ENCODE measurements around the gene PARL.

Gene PARL, protein sequence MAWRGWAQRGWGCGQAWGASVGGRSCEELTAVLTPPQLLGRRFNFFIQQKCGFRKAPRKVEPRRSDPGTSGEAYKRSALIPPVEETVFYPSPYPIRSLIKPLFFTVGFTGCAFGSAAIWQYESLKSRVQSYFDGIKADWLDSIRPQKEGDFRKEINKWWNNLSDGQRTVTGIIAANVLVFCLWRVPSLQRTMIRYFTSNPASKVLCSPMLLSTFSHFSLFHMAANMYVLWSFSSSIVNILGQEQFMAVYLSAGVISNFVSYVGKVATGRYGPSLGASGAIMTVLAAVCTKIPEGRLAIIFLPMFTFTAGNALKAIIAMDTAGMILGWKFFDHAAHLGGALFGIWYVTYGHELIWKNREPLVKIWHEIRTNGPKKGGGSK

DNA sequence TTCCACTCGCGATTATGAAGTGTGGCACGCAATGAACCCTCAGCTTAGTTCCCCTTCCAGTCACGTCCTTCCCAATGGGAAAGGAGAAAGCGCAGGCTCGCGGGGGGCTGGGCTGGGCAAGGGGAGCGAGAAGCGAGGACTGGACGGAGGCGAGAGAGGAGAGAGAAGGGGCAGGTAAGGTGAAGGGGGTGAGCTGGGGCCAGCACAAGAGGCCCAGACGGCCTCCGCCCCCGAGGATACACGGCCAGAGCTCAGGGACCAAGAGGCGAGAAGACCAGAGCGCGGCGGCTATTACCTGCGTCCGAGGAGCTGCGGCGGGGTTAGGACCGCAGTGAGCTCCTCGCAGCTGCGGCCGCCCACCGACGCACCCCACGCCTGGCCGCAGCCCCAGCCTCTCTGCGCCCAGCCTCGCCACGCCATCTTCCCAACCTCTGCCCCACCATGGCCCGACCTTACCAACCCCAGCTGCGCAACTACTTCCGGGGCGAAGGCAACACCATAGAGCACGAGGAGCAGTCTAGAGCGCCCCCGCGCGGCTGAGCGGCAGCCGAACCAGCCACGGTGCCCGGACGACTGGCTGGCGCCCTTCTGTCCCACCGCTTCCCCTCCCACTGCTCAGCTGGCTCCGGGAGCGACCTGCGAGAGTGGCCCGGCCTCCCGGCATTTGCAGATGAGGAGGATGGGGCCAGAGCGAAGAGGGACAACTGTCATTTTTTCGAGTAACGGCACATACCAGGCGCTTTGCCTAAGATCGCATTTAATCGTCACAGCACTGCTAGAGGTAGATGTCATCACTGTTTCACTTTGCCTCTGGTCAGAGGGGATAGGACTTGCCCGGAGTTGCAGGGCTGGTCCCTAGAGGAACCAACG lies at the start of gene PARL:
PARL (minus strand) TSS at position 454 of the 870 bp plus-strand sequence; CDS start at position 420, 34 bp downstream.
- TF ChIP-seq GATA2 (IDR thresholded peaks at IDR 0.05; ENCODE audit: low read depth, low read length), result no peak; the same call in 1 of the 2 replicates
- no peak for TF ChIP-seq GATA3 (IDR thresholded peaks at IDR 0.05; ENCODE audit: low read depth, low read length)

DNA sequence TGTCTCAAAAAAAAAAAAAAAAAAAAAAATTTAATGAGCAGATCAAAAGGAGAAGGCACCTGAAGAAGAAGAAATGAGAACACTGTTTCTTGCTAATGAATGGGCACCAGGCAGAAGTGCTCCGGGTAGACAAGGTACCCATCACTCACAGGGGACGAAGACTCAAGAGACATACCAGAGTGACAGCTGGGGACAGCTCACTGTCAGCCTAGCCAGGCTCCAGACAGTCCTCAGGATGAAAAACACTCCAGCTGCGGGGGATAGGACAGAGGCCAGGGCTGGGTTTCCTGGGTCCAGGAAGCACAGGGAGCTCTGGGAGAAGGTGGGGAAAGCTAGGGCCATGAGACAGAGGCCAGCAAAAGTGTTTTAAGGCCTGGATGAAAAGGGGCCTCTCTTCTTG lies 48.5 kb upstream of the PARL start:
- TF ChIP-seq GATA3 (IDR thresholded peaks at IDR 0.05; ENCODE audit: low read depth, low read length) (no peak), GATA2 (IDR thresholded peaks at IDR 0.05; ENCODE audit: low read depth, low read length) (no peak)

DNA sequence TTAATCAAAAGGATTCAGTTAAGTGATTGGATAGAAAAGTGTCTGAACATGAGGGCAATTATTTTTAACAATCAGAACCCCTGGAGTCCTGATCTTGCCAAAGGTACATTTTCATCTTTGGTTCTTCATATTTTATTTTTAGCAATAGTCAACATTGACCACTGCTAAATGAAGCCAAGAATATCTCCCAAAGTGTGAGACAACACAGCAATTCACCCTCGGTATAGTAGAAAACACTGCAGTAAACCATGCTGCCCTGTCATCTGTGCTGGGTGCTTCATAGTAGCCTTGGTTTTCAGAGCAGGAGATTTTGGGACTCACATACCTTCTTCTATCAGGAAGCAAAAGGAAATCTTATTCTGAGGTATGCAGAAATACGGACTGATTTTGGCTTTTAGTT lies 47.2 kb upstream of the PARL start:
- no peak for TF ChIP-seq GATA2 (IDR thresholded peaks at IDR 0.05; ENCODE audit: low read depth, low read length)

DNA sequence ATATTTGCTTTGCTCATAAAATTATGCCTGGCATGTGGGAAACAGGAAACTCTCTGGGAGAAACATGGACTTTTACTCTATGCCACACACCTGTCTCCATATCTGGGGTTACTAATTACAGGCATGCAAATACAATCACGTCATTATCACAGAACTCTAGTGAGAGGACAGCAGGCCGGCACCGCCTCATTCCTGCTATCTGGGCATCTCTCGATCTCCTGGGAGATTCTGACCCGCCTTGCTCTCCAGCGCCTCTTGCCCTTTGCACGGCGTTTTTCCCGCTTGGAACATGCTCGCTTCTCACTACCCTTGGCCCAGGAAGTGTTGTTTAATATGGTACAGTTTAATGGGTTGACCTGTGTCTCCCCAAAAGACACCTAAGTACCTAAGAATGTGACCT lies 45.4 kb upstream of the PARL start:
- no peak for TF ChIP-seq GATA3 (IDR thresholded peaks at IDR 0.05; ENCODE audit: low read depth, low read length)
- TF ChIP-seq GATA2 (IDR thresholded peaks at IDR 0.05; ENCODE audit: low read depth, low read length), result no peak

DNA sequence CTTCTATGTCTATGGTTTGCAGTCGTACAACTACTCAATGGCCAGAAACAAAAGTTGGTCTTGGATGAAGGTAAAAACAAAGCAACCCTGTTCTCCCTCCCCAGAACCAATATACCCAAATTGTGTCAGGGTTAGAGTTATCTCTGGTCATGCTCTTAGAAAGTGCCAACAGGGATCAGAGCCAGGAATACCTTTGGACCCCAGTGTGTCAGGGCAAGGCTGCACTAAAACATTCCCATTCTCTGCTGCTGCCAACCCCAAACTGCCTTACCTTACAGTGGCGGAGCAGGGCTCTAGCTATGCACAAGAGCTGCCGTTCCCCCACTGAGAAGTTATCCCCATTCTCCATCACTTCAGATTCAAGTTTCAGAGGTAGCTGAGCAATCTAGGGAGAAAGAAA lies 42.4 kb upstream of the PARL start:
- no peak for TF ChIP-seq GATA3 (IDR thresholded peaks at IDR 0.05; ENCODE audit: low read depth, low read length)
- TF ChIP-seq GATA2 (IDR thresholded peaks at IDR 0.05; ENCODE audit: low read depth, low read length), result no peak

DNA sequence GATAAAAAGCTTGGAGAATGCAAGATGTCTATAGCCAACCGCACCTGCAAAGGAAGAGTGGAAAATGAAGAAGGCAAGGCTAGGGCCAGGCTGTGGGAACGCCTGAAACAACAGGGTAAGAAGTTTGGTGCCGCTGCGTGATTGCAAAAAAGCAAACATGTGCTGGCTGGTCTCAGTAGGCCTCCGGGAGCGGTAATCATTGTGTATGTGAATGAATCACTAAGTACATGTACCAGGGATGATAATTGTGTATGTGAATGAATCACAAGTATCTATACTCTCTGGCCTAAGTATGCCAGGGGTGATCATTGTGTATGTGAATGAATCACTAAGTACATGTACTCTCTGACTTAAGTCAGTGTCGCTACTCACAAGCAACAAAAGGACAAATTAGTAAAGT lies 40.3 kb upstream of the PARL start:
- TF ChIP-seq GATA3 (IDR thresholded peaks at IDR 0.05; ENCODE audit: low read depth, low read length), result no peak

DNA sequence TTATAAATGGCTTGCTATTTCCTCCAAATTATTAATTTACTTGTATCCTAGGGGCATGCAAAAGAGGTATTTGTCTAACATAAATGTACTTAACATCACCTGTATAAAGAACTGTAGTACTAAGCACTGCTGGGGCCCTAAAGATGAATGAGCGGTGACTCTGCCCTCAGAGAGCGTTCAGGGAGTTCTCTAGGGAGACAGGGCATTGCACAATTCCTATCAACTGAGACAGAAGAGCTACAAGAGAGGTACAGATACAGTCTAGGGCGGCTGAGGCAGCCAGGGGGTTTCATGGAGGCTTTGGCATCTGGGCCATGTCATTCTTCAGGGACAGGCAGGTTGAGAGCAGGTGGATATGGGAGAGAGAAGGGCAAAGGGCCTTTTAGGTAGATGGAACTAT lies 39.9 kb upstream of the PARL start:
- TF ChIP-seq GATA2 (IDR thresholded peaks at IDR 0.05; ENCODE audit: low read depth, low read length) (no peak), GATA3 (IDR thresholded peaks at IDR 0.05; ENCODE audit: low read depth, low read length) (no peak)

DNA sequence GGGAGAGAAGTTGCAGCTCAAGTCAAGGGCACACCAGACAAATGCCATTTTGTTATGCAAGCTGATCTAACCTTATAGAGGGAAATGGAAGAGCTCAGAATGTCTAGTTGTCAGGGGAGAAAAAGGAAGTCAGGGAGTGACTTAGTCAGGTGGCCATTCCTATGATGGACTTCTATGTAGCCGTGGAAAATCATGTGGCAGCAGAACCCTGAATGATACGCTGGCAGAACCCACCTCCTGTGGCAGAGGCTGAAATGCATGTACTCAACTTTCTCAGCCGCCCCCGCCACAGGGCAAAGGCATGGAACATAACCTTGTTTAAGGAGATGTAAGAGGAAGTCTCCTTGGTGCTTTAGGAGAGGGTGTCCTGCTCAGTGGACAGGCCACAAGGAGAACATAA lies 37.7 kb upstream of the PARL start:
- TF ChIP-seq GATA2 (IDR thresholded peaks at IDR 0.05; ENCODE audit: low read depth, low read length) (no peak), GATA3 (IDR thresholded peaks at IDR 0.05; ENCODE audit: low read depth, low read length) (no peak)

DNA sequence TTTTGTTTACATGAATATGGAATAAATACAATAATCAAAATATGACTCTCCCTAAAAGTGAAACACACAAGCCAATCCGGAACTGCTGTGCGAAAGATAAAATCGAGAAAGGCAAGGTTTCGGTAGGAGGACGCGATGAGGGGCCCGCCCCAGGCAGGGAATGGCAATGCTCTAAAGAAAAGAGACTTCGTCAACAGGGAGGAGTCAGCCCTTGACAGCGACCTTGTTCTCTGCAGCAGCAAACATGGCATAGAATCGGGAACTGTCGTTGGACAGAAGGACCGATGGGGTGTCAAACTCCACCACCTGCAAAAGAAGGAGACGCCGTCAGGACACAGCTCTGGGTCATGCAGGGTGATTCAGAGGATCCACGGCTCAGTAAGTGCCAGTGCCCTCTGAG lies 36.4 kb upstream of the PARL start:
- TF ChIP-seq GATA3 (IDR thresholded peaks at IDR 0.05; ENCODE audit: low read depth, low read length), result no peak
- TF ChIP-seq GATA2 (IDR thresholded peaks at IDR 0.05; ENCODE audit: low read depth, low read length), result no peak

DNA sequence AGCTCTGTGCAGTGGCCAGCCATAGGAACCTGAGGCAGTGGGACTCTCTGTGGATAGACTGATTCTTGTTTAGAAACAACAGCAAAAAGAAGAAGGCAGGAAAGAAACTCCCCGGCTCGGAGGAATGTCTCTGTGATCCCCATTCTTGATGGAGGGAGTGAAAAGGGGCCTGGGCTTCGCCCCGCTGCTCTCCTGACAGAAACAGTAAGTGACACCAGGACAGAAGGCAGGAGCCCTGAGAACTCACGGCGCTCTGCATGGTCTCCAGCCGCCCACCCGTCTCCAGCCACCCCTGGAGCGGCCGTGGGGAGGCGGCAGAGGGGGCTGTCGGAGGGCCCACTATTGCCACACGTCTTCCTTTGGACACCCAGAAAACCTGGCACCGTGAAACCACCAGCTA lies 35.7 kb upstream of the PARL start:
- TF ChIP-seq GATA2 (IDR thresholded peaks at IDR 0.05; ENCODE audit: low read depth, low read length), result no peak
- no peak for TF ChIP-seq GATA3 (IDR thresholded peaks at IDR 0.05; ENCODE audit: low read depth, low read length)

DNA sequence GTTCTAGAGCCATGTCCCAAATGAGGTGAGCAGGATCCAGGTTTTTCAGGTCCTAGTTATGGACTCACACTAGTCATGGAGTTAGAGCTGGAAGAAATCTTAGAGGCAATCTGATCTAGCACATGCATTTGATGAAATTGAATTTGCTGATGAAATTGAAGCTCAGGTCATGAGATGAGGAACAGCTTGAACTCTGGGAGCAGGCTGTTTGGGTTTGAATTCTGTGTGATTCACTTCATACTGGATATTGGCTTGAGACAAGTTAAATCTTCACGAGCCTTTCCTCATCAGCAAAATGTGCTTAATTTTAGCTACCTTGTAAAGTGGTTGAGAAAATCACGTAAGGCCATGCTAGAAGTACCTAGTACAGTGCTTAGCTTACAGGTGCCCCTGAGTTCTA lies 33.5 kb upstream of the PARL start:
- TF ChIP-seq GATA3 (IDR thresholded peaks at IDR 0.05; ENCODE audit: low read depth, low read length) (no peak), GATA2 (IDR thresholded peaks at IDR 0.05; ENCODE audit: low read depth, low read length) (no peak)

DNA sequence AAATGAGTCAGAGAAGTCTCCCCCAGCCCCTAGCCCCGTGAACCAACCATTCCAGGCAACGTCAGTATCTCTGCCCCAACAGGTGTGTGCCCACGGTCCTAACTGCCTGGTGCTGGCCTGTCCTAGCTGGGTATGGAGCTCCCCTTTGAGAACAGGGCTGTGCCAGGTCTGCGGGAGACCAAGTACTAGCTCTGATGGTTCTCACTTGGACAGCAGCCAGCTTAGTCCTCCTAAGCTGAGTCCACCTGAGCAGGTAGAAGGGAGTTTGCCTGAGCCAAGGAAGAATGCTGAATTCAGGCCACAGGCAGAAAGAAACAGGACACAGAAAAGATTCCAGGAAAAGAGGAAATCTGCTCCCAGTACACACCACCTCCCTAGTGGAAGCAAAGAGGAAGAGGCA lies 33.1 kb upstream of the PARL start:
- TF ChIP-seq GATA3 (IDR thresholded peaks at IDR 0.05; ENCODE audit: low read depth, low read length) (no peak), GATA2 (IDR thresholded peaks at IDR 0.05; ENCODE audit: low read depth, low read length) (no peak)

DNA sequence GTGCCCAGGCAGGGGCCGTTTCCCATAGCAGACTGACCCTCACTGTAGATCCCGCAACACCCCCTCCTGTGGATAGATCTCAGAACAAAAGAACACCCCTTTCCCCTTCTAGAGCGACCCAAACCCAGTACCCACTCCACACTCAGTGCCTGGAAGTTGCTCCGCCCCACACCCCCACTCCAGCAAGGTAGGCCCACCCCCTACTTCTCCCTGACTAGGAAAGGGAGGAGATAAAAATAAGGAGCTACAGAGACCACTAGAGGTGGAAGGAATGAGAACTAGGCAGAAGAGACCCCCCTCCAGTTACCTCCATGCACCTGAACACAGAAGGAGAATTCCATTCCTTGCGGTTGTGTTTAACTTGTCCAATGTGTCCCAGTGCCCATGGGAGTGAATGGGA lies 30.2 kb upstream of the PARL start:
- no peak for TF ChIP-seq GATA3 (IDR thresholded peaks at IDR 0.05; ENCODE audit: low read depth, low read length)
- TF ChIP-seq GATA2 (IDR thresholded peaks at IDR 0.05; ENCODE audit: low read depth, low read length), result no peak

DNA sequence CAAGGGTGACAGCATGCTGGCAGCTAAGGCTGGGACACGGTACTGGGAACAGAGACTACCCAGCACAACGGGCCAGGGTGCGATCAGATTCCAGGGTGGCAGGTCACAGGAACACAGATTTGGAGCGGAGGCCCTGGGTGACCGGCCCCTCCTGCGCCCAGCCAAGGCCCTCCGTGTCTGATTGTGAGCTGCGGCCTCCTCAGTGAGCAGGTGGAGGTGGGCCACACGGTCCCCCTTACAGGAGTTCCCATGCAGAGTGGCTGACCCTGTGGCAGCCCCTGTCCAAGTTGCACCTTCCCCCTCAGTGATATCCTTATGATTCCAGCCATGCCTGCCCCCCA lies 28.9 kb upstream of the PARL start:
- no peak for TF ChIP-seq GATA3 (IDR thresholded peaks at IDR 0.05; ENCODE audit: low read depth, low read length)
- no peak for TF ChIP-seq GATA2 (IDR thresholded peaks at IDR 0.05; ENCODE audit: low read depth, low read length)
